Mononuclear cell (primary cell): ENCODE results near the gene TAF3. TPM values are rescaled to one million over a fixed set of nuclear protein-coding genes. Genes with fewer than 3 reads are reported as not detected.

Experiments used
- H3K27me3 ChIP-seq: 2 replicates; pipeline ENCODE4 v1.6.0; 2011; ENCODE audit warnings: low read length, control low read depth; ENCODE audit not compliant: insufficient read depth
- H3K4me1 ChIP-seq: 2 replicates; pipeline ENCODE4 v1.5.1; 2011; ENCODE audit warnings: mild to moderate bottlenecking, low read length, control low read depth; ENCODE audit not compliant: insufficient read depth
- H3K4me3 ChIP-seq: 2 replicates; pipeline ENCODE4 v1.5.1; 2011; ENCODE audit warnings: mild to moderate bottlenecking, low read length, moderate library complexity
- H3K9me3 ChIP-seq: 2 replicates; pipeline ENCODE4 v1.5.1; 2011; ENCODE audit warnings: low read depth, mild to moderate bottlenecking, control low read depth, low read length
- total RNA-seq: library from RNA; depleted of rRNA; stranded (reverse); fragments of >200 nt; gene quantifications from one replicate; pipeline ENCODE4 v1.2.3, GENCODE V29; 2012

TAF3 gene
- total RNA-seq, 1 donor: 6.7 TPM

DNA sequence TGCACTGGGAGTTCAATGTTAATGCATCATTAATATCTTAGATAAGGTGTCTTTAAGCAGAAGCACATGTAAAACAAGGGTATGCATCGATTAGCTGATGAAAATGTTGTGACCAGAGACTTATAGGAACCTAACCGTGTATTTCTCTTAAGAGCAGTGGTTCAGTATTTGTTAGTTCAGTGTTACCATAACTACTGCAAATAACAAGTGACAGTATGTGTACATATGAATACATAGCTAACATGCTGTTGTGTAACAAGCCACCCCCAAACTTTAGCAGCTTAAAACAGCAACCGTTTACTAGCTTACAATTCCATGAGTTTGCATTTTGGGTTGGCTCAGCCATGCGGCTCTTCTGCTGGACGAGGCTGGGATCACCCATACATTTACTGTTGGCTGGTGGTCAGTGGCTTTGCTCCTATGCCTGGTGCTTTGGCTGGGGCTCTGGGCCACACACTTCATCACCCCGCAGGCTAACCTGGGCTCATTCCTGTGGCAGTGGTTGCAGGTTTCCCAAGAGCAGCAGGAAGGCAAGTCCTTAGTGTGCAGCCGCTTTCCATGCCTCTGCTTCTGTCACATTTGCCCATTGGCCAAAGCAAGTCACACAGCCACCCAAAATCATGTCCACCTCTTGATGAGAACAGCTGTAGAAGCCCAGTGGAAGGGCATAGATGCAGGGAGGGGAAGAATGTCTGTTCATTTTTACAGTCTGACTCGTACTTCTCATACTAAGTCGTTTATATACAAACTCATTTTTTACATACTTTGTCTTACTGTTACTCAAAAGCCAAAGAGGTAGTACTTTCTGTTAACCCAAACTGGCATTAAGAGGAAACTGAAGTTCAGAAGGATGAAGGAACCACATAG is 132.9 kb downstream of the TAF3 start:
- Histone ChIP-seq H3K4me3 (no peak overlapping the region), H3K27me3 (no peaks in the 10 kb centered on the region), H3K9me3 (no peaks in the 10 kb centered on the region), H3K4me1 (no peaks in the 10 kb centered on the region)

DNA sequence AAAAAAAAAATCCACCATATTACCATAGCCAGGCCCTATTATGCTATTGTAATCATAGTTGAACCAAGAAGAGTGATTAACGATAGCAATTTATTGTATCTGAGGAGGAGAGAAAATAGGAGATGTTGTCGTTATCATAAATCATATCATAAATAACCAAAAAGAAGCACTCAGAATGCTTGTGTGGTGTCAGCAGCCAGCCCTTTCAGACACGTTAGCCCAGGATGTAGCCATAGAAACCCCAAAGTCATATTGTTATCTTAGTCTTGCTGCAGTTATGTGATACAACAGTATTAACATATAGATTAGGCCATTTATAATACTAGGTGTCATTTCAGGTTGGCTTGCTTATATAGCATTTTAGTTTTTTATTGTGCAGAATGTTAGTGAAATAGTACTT is 134.0 kb downstream of the TAF3 start:
- no peaks in the 10 kb centered on the region for H3K9me3 ChIP-seq
- no peaks in the 10 kb centered on the region for H3K4me1 ChIP-seq
- no peaks in the 10 kb centered on the region for H3K27me3 ChIP-seq
- no peak overlapping the region for H3K4me3 ChIP-seq

DNA sequence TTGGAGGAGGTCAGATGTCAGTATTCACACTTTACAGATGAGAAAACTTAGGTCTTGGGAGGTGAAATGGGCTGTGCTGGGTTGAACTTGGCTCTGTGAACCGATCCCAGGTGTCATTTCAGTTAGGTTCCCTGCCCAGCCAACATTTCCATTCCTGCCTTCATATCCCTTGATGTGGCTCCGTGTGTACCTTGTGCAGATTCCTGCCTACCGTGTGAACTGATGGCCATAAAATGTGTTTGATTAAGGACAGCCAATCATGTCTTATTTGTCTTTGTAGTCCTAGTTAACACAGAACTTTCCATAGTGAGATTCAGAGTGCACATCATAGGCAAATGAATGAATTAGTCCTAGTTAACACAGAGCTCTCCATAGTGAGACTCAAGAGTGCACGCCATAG is 135.1 kb downstream of the TAF3 start:
- Histone ChIP-seq H3K4me1 (no peaks in the 10 kb centered on the region), H3K27me3 (no peaks in the 10 kb centered on the region), H3K9me3 (no peaks in the 10 kb centered on the region), H3K4me3 (no peak overlapping the region)

DNA sequence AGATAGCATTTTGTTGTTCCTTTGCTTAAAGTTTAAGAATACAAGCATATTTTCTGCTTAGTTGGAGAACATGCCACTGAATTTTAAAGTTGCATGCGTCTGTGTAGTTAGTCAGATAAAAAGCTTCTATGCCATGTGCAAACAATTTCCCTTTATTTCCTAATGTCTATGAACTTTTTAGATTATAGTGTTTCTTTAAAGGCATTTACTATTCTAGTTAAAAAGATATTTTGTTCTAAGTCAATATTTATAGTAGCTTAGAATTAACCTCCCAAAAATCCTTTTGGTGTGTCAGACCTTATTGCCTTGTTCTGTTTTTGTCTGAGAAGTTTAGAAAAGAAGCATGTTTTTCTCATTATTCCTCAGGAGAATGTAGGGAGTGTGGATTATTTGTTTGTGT is 137.1 kb downstream of the TAF3 start:
- Histone ChIP-seq H3K27me3 (no peaks in the 10 kb centered on the region), H3K4me3 (no peak overlapping the region), H3K9me3 (no peaks in the 10 kb centered on the region), H3K4me1 (no peaks in the 10 kb centered on the region)

DNA sequence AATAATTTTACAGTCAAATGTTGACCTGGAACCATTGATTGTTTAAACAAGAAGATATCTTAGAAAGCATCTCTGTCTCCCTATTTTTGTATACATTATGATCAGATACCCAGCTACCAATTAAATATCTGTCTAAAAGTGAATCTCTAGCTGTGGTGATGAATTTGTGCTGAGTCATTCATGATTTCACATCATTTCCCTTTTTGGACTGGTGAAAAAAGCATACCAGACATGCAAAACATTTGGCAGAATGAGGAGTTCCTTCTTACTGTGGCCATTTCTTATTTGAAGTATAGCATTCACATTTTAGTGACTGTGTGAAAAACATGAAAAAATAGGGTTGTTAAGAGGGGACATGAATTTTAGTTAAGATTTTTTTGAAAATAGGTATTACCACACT is 138.2 kb downstream of the TAF3 start:
- Histone ChIP-seq H3K4me1 (no peaks in the 10 kb centered on the region), H3K27me3 (no peaks in the 10 kb centered on the region), H3K9me3 (no peaks in the 10 kb centered on the region)

DNA sequence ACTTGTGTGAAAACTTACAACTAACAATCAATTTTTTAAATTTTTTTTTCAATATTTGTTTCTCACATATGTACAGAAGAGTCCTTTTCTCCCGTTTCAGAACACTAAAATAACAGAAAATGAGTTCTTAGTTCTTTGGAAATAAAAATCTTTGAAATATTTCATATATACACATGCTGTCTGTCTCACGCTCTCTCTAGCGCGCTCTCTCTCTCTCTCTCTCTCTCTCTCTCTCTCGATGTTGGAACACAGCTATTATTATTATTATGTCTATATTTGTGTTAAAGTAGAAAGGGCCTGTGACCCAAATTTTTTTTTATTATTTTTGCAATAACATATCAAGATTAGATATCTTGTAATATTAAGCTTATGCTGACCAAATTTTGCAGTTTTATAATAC is 139.3 kb downstream of the TAF3 start:
- no peaks in the 10 kb centered on the region for H3K9me3 ChIP-seq
- no peaks in the 10 kb centered on the region for H3K27me3 ChIP-seq
- no peak overlapping the region for H3K4me3 ChIP-seq
- H3K4me1 ChIP-seq: no peaks in the 10 kb centered on the region

More for the DNA sequence above, 138.2 kb downstream of the TAF3 start:
- H3K4me3 ChIP-seq: no peak overlapping the region

DNA sequence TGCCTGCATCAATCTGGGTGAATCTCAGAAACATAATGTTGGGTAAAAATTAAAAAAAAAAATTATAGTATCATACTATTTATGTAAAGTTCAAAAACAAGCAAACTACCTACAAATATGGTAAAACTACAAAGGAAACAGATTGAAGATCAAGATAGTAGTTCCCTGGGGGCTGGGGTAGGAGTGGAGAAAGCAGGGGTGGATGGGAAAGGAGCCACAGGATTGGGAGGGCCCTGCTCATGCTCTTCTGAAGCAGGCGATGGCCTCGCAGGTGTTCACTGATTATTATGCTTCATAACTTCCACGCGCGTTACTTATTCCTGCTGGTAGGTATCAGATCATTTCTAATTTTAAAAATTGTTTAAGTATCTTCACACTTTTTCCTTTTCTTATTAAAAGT is 140.1 kb downstream of the TAF3 start:
- H3K4me1 ChIP-seq: no peaks in the 10 kb centered on the region

DNA sequence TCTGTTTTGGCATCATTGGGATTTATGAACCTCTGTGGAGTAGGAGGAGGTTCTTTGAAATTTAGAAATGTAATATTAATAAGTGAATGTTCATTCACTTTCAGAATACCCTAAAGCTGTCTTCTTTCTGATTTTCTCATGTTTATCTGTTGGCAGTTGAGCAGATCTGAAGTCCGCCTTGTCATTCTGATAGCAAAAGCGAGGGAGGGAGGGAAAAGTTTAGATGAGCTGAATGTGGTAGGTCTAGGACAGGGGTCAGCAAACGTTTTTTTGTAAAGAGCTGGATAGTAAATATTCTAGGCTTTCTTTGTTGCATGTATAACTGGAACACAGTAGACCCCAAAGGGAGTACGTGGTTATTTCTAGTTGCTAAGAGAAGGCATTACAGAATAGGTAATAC is 141.8 kb downstream of the TAF3 start:
- H3K9me3 ChIP-seq: no peaks in the 10 kb centered on the region
- no peak overlapping the region for H3K4me3 ChIP-seq
- H3K27me3 ChIP-seq: no peaks in the 10 kb centered on the region
- H3K4me1 ChIP-seq: no peaks in the 10 kb centered on the region

More for the DNA sequence above, 140.1 kb downstream of the TAF3 start:
- Histone ChIP-seq H3K4me3 (no peak overlapping the region), H3K9me3 (no peaks in the 10 kb centered on the region), H3K27me3 (no peaks in the 10 kb centered on the region)

DNA sequence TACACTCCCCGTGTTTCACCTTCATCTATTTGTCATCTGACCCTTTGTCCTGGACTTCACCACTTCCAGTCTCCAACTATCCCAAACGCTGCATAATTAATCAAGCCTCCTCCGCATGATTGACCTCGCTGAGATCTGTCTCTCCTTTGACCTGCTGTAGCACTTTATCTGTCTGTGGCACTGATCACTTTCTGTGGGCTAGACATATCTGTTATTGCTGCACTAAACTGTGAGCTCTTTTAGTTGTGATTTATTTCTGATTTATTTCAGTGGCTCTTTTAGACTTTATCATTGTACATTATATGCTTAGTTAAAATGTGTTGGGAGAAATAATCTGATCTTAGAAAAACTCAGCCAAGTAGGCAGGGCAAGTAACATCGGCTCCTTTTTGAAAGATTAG is 144.3 kb downstream of the TAF3 start:
- H3K4me1 ChIP-seq: no peaks in the 10 kb centered on the region
- no peak overlapping the region for H3K4me3 ChIP-seq
- H3K27me3 ChIP-seq: no peaks in the 10 kb centered on the region
- H3K9me3 ChIP-seq: no peaks in the 10 kb centered on the region

DNA sequence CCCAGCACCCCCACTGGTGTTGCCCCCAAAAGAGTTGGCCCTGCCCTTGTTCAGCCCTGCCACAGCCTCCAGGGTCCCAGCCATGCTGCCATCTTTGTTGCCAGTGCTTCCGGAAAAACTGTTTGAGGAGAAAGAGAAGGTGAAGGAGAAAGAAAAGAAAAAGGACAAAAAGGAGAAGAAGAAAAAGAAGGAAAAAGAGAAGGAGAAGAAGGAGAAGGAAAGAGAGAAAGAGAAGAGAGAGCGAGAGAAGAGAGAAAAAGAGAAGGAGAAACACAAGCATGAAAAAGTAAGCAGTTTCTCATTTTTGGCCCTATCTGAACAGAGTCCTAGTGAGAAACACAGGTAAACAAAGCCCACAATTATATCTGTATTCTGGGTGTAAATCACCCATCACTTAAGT is 147.2 kb downstream of the TAF3 start:
- no peaks in the 10 kb centered on the region for H3K9me3 ChIP-seq
- H3K27me3 ChIP-seq: no peaks in the 10 kb centered on the region
- no peaks in the 10 kb centered on the region for H3K4me1 ChIP-seq
- H3K4me3 ChIP-seq: no peak overlapping the region

DNA sequence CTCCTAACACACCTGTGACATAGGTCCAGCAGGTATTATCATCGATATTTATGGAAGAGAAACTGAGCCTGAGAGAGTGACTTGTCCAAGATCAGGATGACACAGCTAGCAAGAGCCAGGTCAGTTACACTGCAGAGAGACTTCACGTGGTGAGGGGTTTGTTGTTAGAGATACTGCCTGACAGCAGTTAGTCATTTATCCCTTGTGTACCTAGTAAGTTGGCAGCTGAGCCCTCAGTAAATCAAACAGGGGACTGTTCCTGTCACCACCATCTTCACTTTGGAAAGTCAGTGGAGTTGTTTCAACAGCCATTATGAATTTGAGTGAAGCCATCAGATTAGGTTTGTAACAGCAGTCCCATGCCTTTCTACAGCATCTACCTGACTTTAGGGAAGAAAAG is 148.7 kb downstream of the TAF3 start:
- Histone ChIP-seq H3K4me3 (no peak overlapping the region), H3K9me3 (no peaks in the 10 kb centered on the region), H3K4me1 (no peaks in the 10 kb centered on the region), H3K27me3 (no peaks in the 10 kb centered on the region)

DNA sequence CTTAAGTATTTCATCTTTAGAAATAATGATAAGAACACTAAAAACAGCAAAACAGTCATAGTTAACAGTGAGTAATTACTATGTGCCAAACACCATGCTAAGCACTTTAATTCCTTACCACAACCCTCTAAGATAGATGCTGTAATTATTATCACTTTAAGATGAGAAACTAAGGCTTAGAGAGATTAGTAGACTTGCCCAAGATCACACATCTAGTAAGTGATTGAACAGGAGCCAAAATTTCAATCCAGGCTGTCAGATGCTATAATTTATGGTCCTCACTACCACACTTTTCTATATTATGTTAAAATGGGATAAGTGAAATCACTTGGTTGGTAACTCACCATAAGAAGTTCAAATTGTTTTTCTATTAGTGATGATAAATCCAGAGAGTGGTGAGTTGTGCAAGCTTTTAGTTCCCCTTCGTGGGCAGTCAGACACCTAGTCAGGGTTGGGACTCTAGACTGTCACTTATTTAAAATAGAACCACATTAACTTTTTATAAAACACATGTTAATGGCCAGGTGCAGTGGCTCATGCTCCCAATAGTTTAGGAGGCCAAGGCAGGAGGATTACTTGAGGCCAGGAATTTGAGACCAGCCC is 150.3 kb downstream of the TAF3 start:
- H3K4me3 ChIP-seq: no peak overlapping the region
- H3K9me3 ChIP-seq: no peaks in the 10 kb centered on the region
- H3K4me1 ChIP-seq: no peaks in the 10 kb centered on the region
- no peaks in the 10 kb centered on the region for H3K27me3 ChIP-seq

DNA sequence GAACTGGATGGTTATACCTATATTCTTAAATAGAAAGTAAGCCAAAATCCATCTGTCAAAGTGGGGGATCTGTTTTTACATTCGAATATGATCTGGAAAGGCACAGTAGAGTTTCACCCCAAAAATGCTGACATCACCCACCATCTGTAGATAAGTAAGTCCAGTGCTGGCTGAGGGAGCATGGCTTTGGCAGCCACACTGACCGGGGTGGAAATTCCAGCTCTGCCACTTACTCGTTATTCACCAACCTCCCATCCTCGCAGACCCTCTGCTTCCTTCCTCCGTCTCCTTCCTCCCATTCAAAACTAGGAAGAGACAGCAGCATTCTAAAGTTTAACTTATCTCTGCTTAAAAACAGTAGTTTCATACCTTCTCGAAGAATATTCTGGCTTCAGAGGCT is 151.3 kb downstream of the TAF3 start:
- no peaks in the 10 kb centered on the region for H3K4me1 ChIP-seq
- H3K9me3 ChIP-seq: no peaks in the 10 kb centered on the region
- H3K4me3 ChIP-seq: no peak overlapping the region
- no peaks in the 10 kb centered on the region for H3K27me3 ChIP-seq

DNA sequence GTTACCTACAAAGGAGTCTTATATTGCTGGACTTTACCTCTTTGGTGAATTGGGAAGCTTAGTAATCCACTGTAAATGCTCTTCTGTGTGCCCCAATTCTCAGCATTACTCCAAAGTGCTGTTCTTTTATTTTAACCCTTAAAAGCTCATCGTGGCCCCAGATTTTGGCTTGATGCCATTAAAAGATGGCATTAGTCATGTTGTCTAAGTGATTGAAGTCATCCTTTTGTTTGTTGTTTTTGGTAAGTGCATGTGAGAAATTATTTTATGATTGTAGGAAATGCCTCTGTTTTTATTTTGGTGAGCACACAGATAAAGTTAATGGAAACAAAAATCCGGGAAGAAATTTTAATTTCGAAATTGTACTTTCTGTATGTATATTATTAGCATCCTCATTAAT is 153.6 kb downstream of the TAF3 start:
- H3K4me1 ChIP-seq: no peaks in the 10 kb centered on the region
- H3K9me3 ChIP-seq: no peaks in the 10 kb centered on the region
- H3K4me3 ChIP-seq: no peak overlapping the region
- no peaks in the 10 kb centered on the region for H3K27me3 ChIP-seq

DNA sequence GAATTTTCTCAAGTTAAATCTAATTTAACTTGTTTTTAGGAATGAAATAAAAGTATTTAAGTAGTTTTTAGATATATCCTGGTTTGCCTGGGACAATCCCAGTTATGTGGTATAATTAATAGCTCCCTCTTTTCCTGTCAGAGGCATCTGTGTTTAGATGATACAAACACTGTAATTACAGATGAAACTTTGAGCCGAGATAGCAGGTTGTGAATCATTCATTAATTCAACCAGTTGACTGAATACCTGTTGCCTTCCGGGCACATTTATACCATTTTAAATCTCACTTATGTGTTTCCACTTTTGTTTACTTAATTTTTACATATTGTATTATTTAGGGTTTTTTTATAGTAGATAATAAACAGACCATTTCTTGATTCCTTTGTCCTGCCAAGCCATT is 154.1 kb downstream of the TAF3 start:
- no peaks in the 10 kb centered on the region for H3K9me3 ChIP-seq
- H3K4me3 ChIP-seq: no peak overlapping the region
- H3K27me3 ChIP-seq: no peaks in the 10 kb centered on the region
- H3K4me1 ChIP-seq: no peaks in the 10 kb centered on the region

DNA sequence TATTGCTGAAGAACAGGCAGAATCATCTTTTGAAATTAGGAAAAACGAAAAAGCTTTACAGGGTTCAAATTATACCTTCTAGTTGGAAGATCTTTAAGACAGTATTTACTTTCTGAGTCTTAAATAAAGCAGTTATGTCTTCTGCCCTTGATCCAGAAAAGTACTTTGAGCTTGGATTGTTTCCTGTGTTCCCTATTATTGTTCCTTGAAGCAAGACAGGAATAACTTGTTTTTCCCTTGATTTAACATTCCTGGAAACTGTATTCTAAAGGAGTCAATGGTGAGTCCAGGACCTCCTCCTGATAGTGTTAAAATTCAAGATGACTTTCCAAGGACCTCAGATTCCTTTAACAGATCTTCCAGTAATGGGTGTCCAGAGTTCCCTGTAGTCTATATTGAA is 161.9 kb downstream of the TAF3 start:
- no peaks in the 10 kb centered on the region for H3K4me1 ChIP-seq
- H3K27me3 ChIP-seq: no peaks in the 10 kb centered on the region
- no peaks in the 10 kb centered on the region for H3K9me3 ChIP-seq
- H3K4me3 ChIP-seq: no peak overlapping the region
